ENCODE data around the gene GNAT3.

GNAT3 gene

DNA sequence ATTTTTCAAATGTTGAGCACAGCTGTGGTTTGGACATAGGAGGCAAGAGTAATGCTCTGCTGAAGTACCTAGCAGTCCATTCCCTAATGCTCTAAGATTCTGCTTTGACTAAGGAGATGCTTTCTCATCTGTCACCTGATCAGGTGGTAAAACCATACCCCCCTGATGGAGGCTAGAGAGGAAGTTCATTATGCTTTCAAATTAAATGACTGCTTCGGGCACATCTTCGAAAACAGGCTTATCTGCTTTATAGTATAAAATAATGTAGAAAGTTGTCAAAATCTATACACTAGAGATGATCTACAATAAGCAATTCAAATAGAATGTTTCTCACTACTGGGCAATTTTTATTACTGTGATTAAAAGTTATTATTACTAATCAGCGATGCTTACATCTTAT, at the start of gene GNAT3:
Gene GNAT3 (minus strand): TSS at position 101 of the 400 bp plus-strand sequence. CDS start 138 bp downstream, outside the sequence.
- no peak for DNase-seq

DNA sequence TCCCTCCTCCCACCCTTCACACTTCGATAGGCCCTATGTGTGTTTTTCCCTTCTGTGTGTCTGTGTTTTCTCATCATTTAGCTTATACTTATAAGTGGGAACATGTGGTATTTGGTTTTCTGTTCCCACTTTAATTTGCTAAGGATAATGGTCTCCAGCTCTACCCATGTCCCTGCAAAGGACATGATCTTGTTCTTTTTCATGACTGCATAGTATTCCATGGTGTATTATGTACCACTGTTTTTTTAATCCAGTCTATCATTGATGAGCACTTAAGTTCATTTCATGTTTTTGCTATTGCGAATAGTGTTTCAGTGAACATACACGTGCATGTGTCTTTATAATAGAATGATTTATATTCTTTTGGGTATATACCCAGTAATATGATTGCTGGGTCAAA, 46.3 kb upstream of the GNAT3 start:
- DNase-seq: no peak

DNA sequence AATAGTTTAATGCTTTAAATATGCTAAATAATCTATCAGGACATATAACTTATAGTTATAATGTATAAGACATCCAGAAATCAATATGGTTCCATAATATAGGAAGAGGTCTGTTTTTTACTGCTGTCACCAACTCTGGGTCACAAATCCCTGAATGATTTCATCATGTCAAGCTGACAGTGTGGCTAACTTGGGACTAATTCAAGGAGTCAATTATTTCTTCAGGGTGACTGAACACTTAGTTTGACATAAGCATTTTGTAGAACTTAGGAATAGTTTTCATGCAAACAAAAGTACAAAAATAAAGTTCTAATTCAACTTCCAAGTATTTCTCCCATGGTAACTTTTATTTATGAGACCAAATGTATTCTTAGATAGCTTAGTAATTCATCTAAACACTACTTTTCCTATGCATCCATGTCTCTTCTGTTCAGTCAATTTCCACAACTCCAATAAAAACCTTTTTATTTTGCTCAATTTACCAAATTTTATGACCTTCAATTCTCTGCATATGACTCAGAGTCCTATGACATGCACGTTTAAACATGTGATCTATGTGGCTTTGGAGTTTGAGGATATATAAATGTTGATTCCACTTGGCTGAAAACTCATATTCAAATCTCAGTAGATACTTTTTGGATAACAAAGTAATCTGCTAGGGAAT, 40.3 kb upstream of the GNAT3 start:
- no peak for DNase-seq

DNA sequence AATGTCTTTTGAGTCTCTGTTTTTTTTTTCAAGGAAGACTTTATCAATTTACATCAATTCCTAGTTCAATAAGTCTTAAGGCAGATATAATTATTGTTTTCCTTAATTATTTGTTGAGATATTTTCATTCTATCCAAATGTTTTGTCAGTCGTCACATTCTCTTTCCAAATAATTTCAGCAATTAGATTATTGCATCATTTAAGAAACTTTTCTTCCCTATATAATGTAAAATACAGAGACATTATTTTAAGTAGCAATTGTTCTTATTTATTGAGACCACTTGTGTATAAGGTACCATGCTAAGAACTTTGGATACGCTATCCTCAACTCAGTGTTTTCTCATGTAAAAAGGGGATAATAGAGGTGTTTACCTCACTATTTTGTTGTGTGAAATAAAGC, 38.1 kb upstream of the GNAT3 start:
- no peak for DNase-seq

DNA sequence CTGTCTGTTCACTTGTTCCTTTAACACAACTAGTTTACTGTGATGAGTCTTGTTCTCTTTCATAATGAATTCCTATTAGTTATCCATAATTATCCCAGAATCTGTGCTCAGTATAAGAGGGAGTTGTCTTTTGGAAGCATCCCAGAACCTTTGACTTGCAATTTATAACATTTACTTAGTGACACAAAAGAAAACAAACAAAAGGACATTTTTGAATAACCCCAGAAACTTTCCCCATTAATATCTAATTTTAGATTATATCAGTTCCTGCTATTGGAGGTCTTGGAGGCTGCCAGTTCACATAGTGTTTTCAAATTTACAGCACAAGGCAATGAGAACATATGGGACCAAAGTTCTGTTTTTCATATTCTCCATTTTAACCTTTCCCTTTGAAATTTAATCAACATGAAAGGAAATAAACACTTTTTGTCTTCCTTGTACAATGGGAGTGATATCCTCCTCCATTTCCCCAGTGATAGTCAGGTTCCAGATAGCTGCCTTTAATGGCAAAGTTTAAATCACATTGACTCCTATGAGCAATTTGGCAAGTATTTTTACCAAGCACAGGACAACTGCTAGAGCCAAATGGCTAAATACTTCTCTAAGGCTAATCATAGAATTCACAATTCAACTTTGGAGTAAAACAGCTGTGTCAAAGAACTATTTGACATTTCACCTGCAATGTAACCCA, 37.1 kb upstream of the GNAT3 start:
- no peak for DNase-seq

DNA sequence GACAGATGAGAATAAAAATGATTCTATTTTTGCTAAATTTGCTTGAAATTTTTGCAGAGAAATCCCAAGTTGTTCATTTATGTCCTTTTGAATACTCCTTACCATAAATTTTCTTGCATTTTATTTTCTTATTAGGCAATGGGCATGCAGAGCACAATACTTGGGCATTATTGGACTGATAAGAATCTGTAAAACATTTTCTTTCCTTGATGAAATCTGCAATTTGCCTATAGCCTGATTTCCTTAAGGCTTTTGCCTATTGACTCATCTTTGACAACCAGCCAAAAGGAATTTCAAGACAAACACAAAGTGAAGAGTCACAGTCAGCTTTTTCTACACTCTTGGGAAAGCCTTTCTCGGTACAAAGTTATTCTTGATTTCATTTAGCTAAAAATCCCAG, 30.5 kb upstream of the GNAT3 start:
- no peak for DNase-seq

DNA sequence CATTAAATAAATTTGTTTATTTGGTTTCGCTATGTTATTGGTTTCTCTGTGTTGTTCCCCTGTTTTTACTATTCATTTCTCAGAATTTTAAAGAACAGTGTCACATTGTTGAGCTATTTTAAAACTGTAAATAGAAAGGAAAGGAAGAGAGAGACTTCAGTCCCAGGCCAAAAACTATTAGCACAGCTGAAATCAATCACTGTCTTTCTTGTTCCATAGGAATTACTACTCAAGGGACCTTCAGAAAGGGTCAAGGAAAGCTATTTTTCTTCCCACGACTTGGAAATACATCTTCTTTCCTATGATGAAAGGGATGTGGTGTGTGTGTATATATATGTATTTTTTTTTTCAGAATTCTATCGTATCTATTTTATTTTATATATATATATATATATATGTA, 29.0 kb upstream of the GNAT3 start:
- DNase-seq: no peak

DNA sequence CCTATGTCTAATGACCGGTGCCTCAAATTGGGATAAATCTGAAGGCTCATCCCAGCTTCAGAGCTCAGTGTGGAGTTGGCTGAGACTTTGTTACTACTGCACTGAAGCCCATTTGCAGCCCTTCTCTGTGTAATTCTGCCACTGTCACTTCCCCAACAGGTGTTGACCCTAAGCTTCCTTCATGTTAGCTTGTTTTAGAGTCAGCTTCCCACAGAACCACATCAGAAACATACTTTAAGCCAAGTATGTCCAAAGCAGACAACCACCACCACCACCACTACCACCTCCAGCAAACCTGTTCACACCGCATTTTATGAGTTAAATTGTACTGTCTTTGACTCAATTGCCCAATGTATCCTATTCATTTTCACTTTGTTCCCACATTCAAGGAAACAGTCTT, 25.2 kb upstream of the GNAT3 start:
- no peak for DNase-seq

DNA sequence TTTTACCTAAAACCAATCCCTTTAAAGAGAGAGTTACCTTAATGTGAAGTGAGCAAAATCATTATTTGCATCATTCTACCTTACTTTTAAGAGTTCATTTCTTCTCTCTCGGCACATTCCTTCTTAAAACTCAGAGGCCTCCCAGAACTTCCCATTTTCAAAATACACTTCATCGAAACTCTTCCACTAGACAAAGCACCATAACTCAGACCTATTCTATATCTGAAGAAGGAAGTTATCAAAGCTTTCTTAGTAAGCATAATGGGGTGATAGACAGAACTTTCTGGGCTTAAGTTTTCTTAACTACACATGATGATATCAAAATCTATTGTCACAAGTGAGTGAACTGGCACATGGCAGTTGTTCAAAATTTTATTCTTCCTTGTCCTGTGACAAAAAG, 24.6 kb upstream of the GNAT3 start:
- no peak for DNase-seq

DNA sequence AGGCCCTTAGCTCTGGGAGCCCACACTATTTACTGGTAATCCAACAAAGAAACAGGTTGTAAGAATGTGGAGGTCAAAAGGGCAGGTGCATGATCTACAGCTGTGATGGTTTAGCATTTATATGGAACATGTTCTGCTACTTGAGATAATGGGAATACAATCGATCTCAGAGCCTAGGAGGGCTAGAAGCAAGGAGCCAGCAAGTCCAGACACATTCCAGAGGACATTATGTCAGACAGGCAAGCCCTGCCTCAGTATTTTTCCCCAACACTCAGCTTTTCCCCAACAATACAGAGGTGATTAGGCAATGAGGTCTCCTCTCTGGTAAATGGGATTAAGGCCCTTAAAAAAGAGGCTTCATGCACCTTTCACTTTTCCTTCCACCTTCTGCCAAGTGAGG, 21.4 kb upstream of the GNAT3 start:
- no peak for DNase-seq

DNA sequence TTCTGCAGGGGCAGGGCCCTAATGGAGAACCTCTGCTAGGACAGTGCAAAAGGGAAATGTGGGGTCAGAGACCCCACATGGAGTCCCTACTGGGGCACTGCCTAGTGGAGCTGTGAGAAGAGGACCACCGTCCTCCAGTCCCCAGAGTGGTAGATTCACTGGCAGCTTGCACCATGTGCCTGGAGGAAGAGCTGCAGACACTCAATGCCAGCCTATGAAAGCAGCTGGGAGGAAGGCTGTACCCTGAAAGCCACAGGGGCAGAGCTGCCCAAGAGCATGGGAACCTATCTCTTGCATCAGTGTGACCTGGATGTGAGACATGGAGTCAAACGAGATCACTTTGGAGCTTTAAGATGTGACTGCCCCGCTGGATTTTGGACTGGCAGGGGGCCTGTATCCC, 20.3 kb upstream of the GNAT3 start:
- no peak for DNase-seq

DNA sequence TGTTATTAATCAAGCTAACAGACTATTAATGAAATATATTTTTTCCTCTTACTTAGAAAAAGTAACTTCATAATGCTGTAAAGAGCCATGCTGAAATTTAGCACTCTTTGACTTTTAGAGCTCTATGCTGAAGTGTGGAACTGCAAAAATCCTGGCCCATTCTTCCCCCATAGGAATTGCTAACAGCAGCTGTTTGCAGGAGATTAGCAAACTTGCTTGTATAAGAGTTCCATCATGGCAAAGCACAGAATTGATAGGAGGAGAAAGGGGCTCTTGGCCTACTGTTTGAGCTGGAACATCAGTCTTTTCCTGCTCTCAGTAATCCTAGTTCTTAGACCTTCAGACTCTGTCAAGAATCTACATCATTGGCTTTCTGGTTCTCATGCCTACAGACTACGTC, 18.3 kb upstream of the GNAT3 start:
- no peak for DNase-seq

DNA sequence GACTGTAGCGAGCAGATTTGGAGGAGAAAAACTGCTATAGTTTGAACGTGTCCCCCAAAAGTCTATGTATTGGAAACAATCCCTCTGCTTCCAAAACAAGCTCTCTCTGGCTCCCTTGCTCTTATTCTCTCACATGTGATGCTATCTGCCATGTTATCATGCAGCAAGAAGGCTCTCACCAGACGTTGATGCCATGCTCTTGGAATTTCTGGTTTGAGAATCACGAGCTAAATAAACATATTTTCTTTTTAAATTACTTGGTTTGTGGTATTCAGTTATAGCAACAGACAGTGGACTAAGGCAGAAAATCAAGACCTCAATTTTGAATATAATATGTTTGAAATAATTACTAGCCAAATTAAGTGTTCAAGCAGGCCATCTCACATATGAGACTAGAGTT, 17.5 kb upstream of the GNAT3 start:
- DNase-seq: no peak

DNA sequence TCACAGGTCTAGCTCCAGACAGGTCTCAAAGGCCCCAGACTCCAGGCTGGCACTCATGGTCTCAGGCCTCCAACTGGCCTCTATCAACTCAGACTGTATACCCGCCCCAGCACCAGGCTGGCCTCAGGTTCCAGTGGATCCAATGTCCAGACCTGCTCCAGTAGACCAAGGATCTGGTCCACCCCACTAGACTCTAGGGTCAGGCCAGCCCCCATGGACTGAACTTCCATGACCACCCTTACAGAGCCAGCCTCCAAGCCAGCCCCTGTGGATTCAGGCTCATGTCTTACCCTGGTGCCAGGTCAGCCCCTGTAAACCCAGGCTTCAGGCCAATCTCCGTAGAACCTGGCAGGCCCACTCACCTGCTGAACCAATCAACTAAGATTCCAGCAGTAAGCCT, 16.8 kb upstream of the GNAT3 start:
- DNase-seq: no peak

DNA sequence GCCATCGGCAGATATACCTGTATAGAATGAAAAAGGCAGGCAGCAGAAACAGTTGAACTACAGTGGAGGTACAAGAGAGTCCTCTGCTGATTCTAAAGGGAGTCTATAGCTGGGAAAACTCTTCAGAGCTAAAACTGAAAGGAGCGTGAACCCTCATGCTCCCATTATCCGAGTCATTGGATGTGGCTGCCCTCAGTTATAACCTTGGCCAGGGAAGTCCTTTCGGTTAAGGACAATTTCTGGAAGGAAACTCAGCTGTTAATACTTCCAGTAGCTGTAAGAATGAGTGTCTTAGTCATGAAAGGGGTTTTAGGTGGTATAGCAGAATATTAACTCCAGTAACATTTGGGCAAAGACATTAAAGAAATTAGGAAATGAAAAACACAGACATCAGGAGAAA, 14.6 kb upstream of the GNAT3 start:
- DNase-seq: no peak

DNA sequence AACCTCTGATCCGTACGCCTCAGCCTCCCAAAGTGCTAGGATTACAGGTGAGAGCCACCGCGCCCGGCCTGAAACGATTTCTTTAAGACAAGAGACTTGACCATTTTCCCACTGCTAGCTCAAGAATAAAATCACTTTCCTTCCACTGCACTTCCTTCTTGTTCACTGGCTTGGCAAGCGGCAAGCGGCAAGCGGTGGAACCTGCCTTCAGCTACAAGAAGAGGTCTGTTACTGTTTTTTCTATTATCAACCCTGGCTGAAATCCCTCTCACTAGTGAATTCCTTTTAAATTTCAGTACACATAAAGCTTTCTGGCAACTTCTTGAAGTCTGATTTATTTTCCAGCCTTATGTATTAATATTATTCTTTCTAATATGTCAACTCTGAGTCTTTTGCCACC, 12.8 kb upstream of the GNAT3 start:
- no peak for DNase-seq

DNA sequence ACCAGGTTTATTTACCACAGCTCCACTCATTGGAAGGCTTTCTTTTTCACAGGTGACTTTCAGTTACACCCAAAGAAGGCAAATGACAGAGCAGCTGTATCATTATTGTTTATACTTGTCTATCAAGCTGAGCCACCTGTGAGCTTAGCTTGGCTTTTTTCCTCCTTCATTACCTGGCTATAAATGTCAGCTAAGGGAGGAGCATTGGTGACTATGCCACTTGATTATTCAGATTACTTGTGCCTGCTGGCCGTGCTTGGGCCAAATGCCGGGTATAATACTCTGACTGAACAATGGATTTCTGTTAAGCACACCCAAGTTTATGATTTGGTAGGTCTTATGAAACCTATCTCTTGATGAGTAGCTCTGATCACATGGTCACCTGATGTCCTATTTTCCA, 9.9 kb upstream of the GNAT3 start:
- DNase-seq: no peak

DNA sequence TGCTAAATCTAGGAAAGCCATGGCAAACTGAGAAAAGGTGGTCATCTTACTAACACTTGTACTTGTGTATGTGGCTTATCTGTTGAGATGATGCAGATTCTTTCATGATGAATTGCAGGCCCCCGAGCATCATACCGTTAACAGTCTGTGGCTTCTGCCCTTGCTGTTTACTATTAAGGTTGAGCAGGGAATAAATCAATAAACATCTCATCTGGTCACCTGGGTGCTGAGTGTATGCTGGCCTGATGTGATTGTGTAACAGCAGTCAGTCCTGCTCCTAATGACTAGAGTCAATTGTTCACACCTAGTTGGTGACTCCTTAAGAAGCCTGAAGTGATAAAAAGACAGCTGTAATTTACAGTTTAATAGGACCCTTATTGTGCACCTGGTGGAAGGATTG, 8.3 kb upstream of the GNAT3 start:
- no peak for DNase-seq

DNA sequence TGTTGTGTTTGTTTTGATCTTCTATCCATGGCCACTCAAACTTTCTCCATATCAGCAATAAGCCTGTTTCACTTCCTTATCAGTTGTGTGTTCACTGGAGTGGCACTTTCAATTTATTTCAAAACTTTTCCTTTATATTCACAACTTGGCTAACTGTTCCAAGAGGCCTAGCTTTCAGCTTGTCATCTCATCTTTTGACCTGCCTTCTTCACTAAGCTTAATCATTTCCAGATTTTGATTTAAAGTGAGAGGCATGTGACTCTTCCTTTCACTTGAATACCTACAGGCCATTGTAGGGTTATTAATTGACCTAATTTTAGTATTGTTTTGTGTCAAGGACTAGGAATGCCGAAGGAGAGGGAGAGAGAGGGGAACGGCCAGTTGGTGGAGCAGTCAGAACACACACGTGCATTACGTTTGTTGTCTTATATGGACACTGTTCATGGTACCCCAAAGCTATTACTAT, 5.5 kb upstream of the GNAT3 start:
- no peak for DNase-seq

DNA sequence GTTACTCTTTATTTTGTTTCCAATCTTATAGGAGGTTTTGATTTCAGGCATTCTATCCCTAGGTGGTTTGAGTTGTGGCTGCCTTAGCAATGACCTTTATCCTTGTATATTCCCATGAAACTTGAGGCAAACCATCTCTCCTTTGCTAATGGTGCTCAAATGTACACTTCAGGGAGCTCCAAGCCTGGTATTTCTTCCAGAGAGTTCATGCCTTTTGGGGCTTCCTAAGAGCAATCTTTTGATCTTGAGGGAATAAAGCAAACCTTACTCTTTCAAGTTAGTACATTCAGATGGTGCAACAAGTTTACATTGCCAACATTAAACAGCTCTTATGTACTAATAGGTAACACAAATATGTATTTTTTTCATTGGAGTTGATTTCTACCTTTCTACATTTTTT, 3.4 kb upstream of the GNAT3 start:
- DNase-seq: no peak

DNA sequence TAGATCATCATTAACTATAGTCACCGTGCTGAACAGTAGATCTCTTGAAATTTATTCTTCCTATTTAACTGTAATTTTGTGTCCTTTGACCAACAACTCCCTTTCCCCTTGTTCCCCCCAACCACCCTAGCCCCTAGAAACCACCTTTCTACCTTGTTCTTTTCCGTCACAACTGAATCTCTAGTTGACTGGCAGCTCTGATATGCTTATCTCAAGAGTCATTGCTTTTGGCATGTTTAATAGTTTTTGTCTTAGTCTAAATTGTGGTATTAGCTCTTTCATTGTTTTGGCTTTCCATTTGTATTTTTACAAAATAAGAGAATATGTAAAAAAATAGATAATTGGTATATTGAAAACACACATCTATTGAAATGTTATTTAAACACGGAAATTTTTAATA, 1.8 kb downstream of the GNAT3 start:
- no peak for DNase-seq

DNA sequence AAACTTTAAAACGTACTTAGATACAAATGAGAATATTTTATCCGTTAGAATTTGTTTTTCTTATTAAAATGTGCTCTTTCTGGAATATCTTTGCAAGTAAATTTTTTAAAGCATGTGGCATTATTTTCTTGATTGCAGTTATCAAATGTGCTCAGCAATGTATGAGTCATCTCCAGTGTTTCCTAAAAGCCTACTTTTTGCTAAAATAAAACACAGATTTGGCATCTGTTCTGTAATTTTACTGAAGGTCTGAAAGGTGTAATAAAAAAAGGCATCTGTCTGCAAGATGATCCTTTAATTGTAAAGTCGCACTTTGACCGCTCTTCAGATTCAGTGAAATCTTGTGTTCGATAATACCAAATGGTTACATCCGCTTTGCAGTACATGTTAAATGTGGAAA, 3.4 kb downstream of the GNAT3 start:
- no peak for DNase-seq

DNA sequence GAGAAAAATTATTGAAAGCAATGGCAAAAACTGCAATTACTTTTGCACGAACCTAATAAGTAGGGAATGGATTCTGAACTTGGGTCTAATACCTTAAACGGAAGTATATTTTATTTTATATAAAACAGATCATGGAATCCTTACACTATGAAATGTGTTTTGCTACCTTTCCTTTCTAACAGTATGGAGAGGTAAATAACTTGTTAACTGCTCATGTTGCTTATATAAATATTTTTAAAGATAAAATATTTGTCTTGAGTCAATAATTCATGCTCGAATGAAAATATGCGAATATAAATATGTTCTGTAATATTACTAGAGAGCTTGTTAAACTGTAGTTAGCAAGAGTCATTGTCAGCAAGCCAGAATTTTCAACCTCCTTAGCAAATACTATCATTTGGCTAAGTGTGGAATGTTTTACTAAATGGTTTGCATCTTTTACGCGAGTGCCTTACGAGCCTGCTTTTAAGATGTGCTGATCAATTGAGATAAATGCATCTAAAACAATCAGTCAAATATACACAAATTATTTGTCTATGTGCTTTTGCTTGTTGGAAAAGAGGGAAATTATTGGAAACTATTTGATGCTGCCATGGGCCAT, 5.9 kb downstream of the GNAT3 start:
- DNase-seq: no peak

DNA sequence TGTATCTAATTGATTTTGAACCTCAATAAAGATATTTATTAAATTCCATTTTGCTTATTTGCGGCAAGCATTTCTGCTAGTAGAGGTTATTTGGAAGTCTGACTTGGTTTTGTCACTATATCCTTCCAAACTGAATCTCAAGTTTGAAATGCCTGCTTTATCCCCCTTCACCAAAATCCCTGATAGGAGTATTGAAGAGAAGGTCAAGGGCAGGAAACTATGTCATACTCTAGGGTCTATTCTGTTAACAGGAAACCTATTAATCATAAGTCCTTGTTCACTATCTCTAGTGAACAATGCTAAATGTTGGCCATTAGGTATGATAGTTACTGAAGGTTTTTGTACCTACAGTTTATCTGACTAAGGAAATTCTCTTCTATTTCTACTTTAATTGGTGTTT, 11.5 kb downstream of the GNAT3 start:
- no peak for DNase-seq

Data from NCI-H446 treated with DMSO at 0.1 percent for 48 hours (cell line).